ENCODE measurements around the gene JPH2.

Gene JPH2

DNA sequence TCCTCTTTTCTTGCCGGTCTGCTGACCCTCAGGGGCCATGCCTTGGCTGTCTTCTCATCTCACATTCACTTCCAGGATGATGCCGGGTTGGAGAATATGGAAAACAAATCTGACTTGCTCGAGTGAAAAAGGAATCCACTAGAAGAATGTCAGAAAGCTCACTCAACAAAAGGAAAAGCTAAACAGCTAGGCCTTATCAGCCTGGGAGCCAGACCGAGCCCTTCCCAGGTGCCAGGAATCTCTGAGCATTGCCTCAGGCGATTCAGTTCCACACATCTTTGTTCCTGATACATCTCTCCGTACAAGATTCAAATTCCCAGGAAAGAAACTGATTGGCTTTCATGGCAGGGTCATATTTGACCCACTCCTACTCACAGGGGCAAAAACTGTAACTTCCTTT, 32.8 kb upstream of the JPH2 start:
- no peak for TF ChIP-seq EZH2phosphoT487 (IDR thresholded peaks at IDR 0.05; ENCODE audit: low read length)
- TF ChIP-seq, protein P1, sequence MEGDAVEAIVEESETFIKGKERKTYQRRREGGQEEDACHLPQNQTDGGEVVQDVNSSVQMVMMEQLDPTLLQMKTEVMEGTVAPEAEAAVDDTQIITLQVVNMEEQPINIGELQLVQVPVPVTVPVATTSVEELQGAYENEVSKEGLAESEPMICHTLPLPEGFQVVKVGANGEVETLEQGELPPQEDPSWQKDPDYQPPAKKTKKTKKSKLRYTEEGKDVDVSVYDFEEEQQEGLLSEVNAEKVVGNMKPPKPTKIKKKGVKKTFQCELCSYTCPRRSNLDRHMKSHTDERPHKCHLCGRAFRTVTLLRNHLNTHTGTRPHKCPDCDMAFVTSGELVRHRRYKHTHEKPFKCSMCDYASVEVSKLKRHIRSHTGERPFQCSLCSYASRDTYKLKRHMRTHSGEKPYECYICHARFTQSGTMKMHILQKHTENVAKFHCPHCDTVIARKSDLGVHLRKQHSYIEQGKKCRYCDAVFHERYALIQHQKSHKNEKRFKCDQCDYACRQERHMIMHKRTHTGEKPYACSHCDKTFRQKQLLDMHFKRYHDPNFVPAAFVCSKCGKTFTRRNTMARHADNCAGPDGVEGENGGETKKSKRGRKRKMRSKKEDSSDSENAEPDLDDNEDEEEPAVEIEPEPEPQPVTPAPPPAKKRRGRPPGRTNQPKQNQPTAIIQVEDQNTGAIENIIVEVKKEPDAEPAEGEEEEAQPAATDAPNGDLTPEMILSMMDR (IDR thresholded peaks at IDR 0.05; ENCODE audit: low read length): no peak
- TF ChIP-seq EZH2 (optimal IDR thresholded peaks at IDR 0.05; ENCODE audit: low read depth, low read length): no peak
- no peaks in the 10 kb centered on the region for H3F3A ChIP-seq (ENCODE audit: insufficient read depth, low read length)
- H3K27me3 ChIP-seq (replicated peaks; ENCODE audit: insufficient read depth, low read length): no peaks in the 10 kb centered on the region
- DNase-seq: no peak
- H2AFZ ChIP-seq (ENCODE audit: low read length): no peak overlapping the region
- H4K20me1 ChIP-seq (ENCODE audit: insufficient read depth, low read length): no peaks in the 10 kb centered on the region
- no peaks in the 10 kb centered on the region for H3K9me2 ChIP-seq (replicated peaks; ENCODE audit: insufficient read depth, low read length)
- H3K9ac ChIP-seq (ENCODE audit: low read length): no peak overlapping the region
- H3K79me2 ChIP-seq (ENCODE audit: low read length): no peaks in the 10 kb centered on the region
- H3K4me1 ChIP-seq (ENCODE audit: low read length): no peaks in the 10 kb centered on the region
- H3K27ac ChIP-seq (ENCODE audit: low read length): no peak overlapping the region
- no peaks in the 10 kb centered on the region for H3K9me3 ChIP-seq (replicated peaks; ENCODE audit: insufficient read depth, low read length)
- H3K4me3 ChIP-seq (ENCODE audit: low read length): no peak overlapping the region
- H3K36me3 ChIP-seq (replicated peaks; ENCODE audit: insufficient read depth, low read length): no peaks in the 10 kb centered on the region
- H3K4me2 ChIP-seq (ENCODE audit: low read depth, low read length): no peak overlapping the region

DNA sequence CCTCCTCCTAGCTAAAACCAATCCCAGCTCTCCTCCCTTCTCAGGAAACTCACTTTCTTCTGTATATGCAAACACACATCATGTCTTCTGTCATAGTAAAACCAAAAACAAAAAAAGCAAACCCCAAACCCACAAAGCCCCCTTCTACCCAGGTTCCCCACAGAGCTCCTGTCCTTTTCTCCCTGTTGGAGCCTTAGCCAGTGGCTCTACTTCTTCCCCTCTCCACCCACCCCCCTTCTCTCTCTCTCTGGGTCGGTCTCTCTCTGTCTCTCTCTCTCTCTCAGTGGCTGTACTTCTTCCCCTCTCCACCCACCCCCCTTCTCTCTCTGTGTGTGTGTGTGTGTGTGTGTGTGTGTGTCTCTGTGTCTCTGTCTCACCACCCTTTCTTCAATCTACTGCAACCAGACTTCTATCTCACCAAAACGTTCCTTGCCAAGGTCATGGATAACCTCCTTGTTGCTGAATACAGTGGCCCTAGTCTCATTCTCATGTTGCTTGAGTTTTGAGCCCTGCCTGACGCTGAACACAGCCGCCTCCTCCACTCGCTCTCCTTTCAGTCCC, 32.3 kb upstream of the JPH2 start:
- Histone ChIP-seq H3F3A (ENCODE audit: insufficient read depth, low read length) (no peaks in the 10 kb centered on the region), H3K27me3 (replicated peaks; ENCODE audit: insufficient read depth, low read length) (no peaks in the 10 kb centered on the region), H3K4me1 (ENCODE audit: low read length) (no peaks in the 10 kb centered on the region), H3K79me2 (ENCODE audit: low read length) (no peaks in the 10 kb centered on the region), H4K20me1 (ENCODE audit: insufficient read depth, low read length) (no peaks in the 10 kb centered on the region), H3K27ac (ENCODE audit: low read length) (no peak overlapping the region), H3K9ac (ENCODE audit: low read length) (no peak overlapping the region), H3K4me3 (ENCODE audit: low read length) (no peak overlapping the region), H3K4me2 (ENCODE audit: low read depth, low read length) (no peak overlapping the region), H3K36me3 (replicated peaks; ENCODE audit: insufficient read depth, low read length) (no peaks in the 10 kb centered on the region), H3K9me2 (replicated peaks; ENCODE audit: insufficient read depth, low read length) (no peaks in the 10 kb centered on the region), H2AFZ (ENCODE audit: low read length) (no peak overlapping the region), H3K9me3 (replicated peaks; ENCODE audit: insufficient read depth, low read length) (no peaks in the 10 kb centered on the region)
- TF ChIP-seq, protein P1 (IDR thresholded peaks at IDR 0.05; ENCODE audit: low read length): no peak
- TF ChIP-seq EZH2phosphoT487 (IDR thresholded peaks at IDR 0.05; ENCODE audit: low read length) (no peak), EZH2 (optimal IDR thresholded peaks at IDR 0.05; ENCODE audit: low read depth, low read length) (no peak)
- no peak for DNase-seq

DNA sequence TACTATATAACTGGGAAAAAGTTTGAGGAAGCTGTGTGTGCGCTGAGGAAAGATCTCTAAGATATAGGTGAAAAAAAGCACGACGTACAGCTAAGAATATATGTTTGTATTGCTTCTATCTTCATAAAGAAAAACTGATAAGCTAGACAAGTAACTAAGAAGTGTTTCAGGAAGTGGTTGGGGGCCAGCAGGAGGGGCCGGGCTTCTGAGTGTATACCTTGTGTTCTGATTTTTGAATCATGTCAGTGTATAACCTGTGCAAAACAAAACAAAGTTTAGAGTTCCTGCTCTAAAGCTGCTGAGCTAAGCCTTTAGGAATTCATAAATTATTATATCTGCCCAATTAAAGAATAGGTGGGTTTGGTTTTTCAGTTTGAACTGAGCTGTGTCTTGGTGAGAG, 31.5 kb upstream of the JPH2 start:
- H3K36me3 ChIP-seq (replicated peaks; ENCODE audit: insufficient read depth, low read length): no peaks in the 10 kb centered on the region
- H3K4me1 ChIP-seq (ENCODE audit: low read length): no peaks in the 10 kb centered on the region
- no peak overlapping the region for H3K27ac ChIP-seq (ENCODE audit: low read length)
- no peak overlapping the region for H3K4me3 ChIP-seq (ENCODE audit: low read length)
- no peak overlapping the region for H3K4me2 ChIP-seq (ENCODE audit: low read depth, low read length)
- no peak overlapping the region for H2AFZ ChIP-seq (ENCODE audit: low read length)
- TF ChIP-seq EZH2phosphoT487 (IDR thresholded peaks at IDR 0.05; ENCODE audit: low read length): no peak
- TF ChIP-seq EZH2 (optimal IDR thresholded peaks at IDR 0.05; ENCODE audit: low read depth, low read length): no peak
- TF ChIP-seq, protein P1 (IDR thresholded peaks at IDR 0.05; ENCODE audit: low read length): no peak
- no peaks in the 10 kb centered on the region for H3K27me3 ChIP-seq (replicated peaks; ENCODE audit: insufficient read depth, low read length)
- H3K9me3 ChIP-seq (replicated peaks; ENCODE audit: insufficient read depth, low read length): no peaks in the 10 kb centered on the region
- H3K79me2 ChIP-seq (ENCODE audit: low read length): no peaks in the 10 kb centered on the region
- H4K20me1 ChIP-seq (ENCODE audit: insufficient read depth, low read length): no peaks in the 10 kb centered on the region
- H3K9me2 ChIP-seq (replicated peaks; ENCODE audit: insufficient read depth, low read length): no peaks in the 10 kb centered on the region
- no peaks in the 10 kb centered on the region for H3F3A ChIP-seq (ENCODE audit: insufficient read depth, low read length)
- DNase-seq: no peak
- H3K9ac ChIP-seq (ENCODE audit: low read length): no peak overlapping the region
